Activated CD4-positive, CD25-positive, alpha-beta regulatory T cell (primary cell): ENCODE data around the gene HNRNPA2B1.
A peak's percentile ranks its signal among the peaks of the same experiment; 100 is the strongest.

Source experiments
- DNase-seq, 4 experiments: peaks; one replicate each; lab custom pipeline; 2025; lab: John Stamatoyannopoulos, UW

Gene HNRNPA2B1

DNA sequence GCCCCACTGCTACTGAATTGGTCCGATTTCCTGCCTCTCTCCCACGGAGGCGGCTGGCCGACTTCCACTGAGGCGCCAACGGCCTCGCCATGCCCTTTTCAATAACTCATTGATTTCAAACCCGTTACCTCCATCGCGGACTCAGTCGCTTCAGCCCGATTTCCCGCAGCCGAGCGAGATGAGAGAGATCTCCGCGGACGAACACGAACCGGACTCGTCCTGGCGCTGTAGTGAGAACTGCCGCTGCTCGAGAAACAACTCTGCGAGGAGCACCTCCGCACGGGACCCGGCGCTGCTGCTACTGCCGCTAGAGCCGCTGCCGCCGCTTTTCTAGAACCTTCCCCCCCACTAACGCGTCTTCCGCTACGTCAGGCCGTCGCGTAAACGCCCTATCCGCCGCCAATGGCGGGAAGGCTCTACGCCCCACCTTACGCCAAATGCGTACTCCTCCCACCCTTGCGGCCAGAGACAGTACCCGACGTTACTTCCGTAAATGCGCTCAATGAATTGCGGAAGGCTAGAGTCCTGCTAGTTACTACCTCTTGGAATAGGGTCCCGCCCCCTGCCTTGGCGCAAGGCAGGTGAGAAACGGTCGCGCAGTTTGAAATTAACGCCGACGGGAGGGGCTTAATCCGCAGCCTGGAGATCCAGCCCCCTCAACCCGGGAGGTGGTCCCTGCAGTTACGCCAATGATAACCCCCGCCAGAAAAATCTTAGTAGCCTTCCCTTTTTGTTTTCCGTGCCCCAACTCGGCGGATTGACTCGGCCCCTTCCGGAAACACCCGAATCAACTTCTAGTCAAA is at the start of gene HNRNPA2B1:
Gene HNRNPA2B1, minus strand, starts transcription at position 303 of the 803 bp plus-strand sequence. Its CDS starts 169 bp downstream, at position 134.
- DNase-seq = peak; percentile 95 to 100 (median 96)

DNA sequence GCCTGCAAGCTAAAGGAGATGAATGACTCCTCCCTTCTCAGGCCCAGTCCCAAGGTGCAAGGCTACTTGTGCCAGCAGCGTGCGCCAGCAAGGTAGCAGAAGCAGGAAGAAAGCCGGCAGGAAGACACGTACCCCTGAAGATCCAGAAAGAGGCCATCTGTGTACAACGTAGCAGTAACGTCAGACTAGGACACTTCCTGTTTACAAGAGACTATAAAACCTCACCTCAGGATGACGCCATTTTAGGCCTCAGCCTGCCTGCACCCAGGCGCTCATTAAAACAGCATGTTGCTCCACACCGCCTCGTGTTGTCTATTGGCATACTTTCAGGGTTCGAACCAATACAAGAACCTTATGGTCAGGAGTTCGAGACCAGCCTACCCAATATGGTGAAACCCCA is 49.7 kb upstream of the HNRNPA2B1 start:
- DNase-seq = no peak

GRCh38 chr7:26245150-26245549 is 44.6 kb upstream of the HNRNPA2B1 start:
- no peak for DNase-seq

DNA sequence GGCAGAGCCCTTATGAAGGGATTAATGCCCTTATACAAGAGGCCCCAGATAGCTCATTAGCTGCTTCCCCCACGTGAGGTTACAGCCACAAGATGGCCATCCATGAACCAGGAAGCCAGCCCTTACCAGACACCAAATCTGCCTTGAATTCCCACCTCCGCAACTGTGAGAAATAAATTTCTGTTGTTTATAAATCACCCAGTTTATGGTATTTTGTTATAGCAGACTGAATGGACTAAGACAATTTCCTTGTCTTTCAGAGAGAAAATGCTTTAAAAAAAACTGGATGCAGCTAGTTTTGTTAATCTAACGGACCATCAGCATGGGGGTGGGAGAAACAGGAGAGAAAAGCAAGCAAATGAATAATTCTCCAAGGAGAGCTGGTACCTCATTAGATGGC is 37.5 kb upstream of the HNRNPA2B1 start:
- DNase-seq = no peak

DNA sequence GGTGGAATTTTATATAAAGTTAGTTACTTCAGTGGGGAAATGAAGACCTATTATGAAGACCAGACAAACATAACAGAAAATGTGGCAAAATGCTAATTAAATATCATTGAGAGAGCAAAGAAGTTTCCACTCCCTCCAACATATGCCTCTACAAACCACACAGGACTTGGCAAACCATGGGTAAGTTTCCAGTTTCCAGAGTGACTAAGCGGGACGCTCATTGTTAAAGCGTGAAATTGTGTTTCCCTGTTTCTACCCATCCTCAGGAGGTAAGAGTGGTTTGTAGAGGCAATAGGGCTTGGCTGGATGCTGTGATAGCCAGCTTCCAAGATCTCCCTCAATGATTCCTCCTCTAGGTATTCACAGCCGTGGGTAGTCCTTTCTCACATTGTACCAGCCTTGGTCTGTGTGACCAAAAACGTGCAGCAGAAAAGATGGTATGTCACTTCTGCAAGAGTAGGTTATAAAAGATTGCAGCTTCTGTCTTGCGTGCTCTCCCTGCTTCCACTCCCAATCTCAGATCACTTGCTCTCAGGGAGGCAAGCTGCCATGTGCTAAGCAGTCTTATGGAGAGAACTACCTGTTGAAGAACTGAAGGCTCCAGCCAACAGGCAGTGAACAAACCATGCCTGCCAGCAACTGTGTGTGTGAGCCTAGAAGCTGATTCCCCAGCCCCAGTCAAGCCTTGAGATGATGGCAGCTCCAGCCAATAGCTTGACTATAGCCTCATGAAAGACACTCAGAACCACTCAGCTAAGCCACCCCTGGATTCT is 36.7 kb upstream of the HNRNPA2B1 start:
- no peak for DNase-seq

DNA sequence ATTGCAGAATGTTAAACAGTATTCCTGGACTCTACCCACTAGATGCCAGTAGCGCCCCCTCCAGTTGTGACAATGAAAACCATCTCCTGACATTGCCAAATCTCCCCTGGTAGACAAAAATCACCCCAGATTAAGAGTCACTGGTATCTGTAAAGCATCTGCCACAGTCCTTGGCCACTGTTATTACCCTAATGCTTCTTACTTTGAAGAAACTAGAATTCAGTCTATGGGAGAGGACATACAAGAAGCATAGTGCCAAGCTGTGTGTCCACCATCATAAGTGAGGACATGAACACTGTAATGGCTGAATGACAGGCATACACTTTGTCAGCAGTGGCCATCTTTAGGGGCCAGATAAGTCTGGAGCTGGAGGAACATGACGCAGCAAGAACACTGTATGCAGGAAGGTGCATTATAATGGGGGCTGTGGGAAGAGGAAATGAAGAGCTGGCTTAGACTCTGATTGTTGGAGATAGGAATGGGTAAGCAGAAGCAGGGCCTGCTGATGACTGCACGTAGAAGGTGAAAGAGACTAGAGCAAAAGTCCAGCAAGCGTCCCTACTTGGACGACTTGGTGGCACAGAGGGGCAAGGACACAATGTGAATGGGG is 33.5 kb upstream of the HNRNPA2B1 start:
- no peak for DNase-seq

GRCh38 chr7:26227987-26228386 is 27.4 kb upstream of the HNRNPA2B1 start:
- no peak for DNase-seq

DNA sequence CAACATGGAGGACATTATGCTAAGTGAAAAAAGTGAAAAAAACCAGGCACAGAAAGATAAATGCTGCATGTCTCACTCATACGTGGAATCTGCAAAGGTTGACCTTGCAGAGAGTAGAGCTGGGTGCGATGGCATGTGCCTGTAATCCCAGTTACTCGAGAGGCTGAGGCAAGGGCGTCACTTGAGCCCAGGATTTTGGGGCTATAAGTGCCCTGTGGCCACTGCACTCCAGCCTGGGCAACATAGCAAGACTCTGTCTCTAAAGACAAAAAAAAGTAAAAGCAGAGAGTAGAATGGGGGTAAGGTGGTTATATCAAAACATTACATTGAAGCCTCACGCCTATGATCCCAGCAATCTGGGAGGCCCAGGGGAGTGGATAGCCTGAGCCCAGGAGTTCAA is 23.8 kb upstream of the HNRNPA2B1 start:
- DNase-seq = no peak

- DNase-seq = no peak
These were observed 15.5 kb upstream of the HNRNPA2B1 start for GRCh38 chr7:26216049-26216448.

- no peak for DNase-seq
These were observed 13.4 kb upstream of the HNRNPA2B1 start for GRCh38 chr7:26213807-26214515.

DNA sequence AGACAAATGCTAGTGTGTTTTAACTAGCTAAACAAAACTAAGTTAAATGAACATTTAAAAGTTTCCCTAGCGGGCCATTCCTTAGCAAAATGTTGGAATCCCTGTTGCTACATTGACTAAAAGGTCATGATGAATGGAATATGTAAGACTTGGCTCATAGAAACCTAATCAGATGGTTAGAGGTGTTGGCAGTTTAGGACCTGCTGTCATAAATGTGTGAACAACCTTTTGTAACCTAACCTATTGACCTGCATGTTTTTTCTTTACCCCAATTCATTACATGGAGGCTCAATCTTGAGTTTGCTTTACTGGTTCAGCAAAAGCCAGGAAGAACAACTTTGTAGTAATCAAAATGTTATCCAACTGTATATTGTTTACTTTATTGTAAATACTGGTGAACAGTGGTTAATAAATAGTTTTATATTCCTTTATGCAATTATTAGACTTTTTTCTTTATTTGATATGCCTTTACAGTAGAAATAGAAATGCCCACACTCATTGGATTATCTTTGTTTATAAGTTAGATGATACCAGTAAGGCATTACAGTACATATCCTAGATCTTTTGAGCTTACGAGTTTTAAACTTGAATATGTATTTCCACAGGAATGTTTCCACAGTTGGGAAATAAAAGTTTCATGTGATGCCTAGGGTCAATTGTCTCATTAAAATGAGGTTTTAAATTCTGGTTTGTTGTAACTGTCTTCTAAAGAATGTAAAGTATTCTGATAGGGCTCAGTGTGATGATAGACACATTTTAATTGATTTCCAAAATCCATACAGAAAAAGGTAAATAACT is 12.6 kb upstream of the HNRNPA2B1 start:
- DNase-seq = no peak

DNA sequence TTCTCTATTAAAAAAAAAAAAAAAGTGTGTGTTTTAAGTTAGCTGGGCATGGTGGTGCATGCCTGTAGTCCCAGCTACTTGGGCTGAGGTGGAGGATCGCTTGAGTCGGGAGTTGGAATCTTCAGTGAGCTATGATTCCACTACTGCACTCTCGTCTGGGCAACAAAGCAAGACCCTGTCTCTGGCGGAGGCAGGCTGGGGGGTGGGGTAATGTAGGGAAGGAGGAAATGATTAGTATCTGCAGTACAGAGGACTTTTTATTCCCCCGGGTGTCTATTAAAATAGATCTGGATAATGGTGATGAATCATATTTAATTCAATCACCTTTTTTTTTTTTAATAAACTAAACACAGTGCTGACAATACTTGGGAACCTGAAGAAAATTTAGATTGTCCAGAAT is 7.5 kb upstream of the HNRNPA2B1 start:
- DNase-seq = no peak

GRCh38 chr7:26203016-26203415 is 2.5 kb upstream of the HNRNPA2B1 start:
- no peak for DNase-seq

- peak; percentile 41 to 55 (median 50) for DNase-seq
These were observed 1.8 kb upstream of the HNRNPA2B1 start for GRCh38 chr7:26202019-26202990.

DNA sequence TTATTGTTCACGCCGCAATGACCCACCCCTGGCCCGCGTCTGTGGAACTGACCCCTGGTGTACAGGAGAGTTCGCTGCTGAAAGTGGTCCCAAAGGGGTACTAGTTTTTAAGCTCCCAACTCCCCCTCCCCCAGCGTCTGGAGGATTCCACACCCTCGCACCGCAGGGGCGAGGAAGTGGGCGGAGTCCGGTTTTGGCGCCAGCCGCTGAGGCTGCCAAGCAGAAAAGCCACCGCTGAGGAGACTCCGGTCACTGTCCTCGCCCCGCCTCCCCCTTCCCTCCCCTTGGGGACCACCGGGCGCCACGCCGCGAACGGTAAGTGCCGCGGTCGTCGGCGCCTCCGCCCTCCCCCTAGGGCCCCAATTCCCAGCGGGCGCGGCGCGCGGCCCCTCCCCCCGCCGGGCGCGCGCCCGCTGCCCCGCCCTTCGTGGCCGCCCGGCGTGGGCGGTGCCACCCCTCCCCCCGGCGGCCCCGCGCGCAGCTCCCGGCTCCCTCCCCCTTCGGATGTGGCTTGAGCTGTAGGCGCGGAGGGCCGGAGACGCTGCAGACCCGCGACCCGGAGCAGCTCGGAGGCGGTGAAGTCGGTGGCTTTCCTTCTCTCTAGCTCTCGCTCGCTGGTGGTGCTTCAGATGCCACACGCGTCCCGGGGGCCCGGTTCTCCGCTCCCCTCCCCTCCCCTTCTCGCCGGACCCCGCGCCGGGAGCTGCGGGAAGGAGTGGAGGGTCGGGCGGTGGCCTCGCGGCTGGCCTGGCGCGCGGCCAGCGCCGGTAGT is 887 bp upstream of the HNRNPA2B1 start, which contains the start of gene CBX3:
Gene CBX3, plus strand, starts transcription at position 499 of the 772 bp plus-strand sequence. CDS start 1,254 bp downstream, outside the sequence.
- peak; percentile 82 to 88 (median 84) for DNase-seq

DNA sequence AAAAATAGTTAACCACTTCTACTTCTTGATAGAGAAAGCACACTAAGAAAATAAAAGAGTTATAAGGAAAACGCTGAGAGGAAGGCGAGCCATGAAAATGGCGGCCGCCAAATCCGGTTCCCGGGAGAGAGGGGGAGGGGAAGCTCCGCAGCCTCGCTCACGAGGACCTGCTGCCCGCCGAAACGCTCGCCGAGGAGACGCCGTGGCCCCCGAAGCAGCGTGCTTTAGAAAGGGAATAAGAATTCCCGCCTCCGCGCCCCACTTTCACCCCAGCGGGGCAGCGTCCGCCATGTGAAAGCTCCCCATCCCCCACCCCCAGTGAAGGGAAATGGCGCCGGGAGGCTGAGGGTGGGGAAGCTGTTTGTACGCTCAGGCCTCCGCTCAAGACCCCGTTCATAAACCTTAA is 505 bp downstream of the HNRNPA2B1 start:
- peak; percentile 58 to 67 (median 61) for DNase-seq

GRCh38 chr7:26199301-26200037 is 1.1 kb downstream of the HNRNPA2B1 start:
- peak; percentile 28 to 59 (median 38) for DNase-seq

- DNase-seq = no peak
These were observed 1.8 kb downstream of the HNRNPA2B1 start for GRCh38 chr7:26198781-26199169.
